ENCODE results near the gene PSMG4.

GRCh38 chr6:3217286-3217685, 41.5 kb upstream of the PSMG4 start:
- no peak for TF ChIP-seq SIN3A (IDR thresholded peaks at IDR 0.05; ENCODE audit: borderline replicate concordance, insufficient read depth, low read depth, low read length)
- no peak for TF ChIP-seq CTCF (IDR thresholded peaks at IDR 0.05)
